DOHH2 (cell line): ENCODE results near the gene LMO3.

Experiments used
- H3F3A ChIP-seq: fragments of 200-600 bp; sonication (generic), shearing (Covaris generic); 2 replicates; pipeline ENCODE4 v1.6.0; 2016; ENCODE audit warnings: antibody characterized with exemption, mild to moderate bottlenecking; ENCODE audit not compliant: control insufficient read depth, insufficient read depth
- H3K27ac ChIP-seq: fragments of 200-600 bp; sonication (generic); 2 replicates; pipeline ENCODE4 v1.5.1; 2014; ENCODE audit warnings: low read depth, mild to moderate bottlenecking, low read length, moderate library complexity
- H3K27me3 ChIP-seq: fragments of 200-600 bp; sonication (generic); 2 replicates; pipeline ENCODE4 v1.6.1; 2014; ENCODE audit warnings: mild to moderate bottlenecking, low read length, mixed read lengths; ENCODE audit not compliant: control insufficient read depth
- H3K36me3 ChIP-seq: fragments of 200-600 bp; sonication (generic); 2 replicates; pipeline ENCODE4 v1.6.1; 2014; ENCODE audit warnings: mild to moderate bottlenecking, low read length, moderate library complexity, mixed read lengths; ENCODE audit not compliant: control insufficient read depth
- H3K4me1 ChIP-seq: fragments of 200-600 bp; sonication (generic); 2 replicates; pipeline ENCODE4 v1.6.1; 2014; ENCODE audit warnings: mild to moderate bottlenecking, low read length, mixed read lengths; ENCODE audit not compliant: control insufficient read depth
- H3K4me2 ChIP-seq: fragments of 200-600 bp; sonication (generic); 2 replicates; pipeline ENCODE4 v1.6.0; 2014; ENCODE audit warnings: mild to moderate bottlenecking, low read length, moderate library complexity
- H3K4me3 ChIP-seq: fragments of 200-600 bp; sonication (generic); 2 replicates; pipeline ENCODE4 v1.5.1; 2014; ENCODE audit warnings: mild to moderate bottlenecking, low read length, mixed read lengths
- H3K79me2 ChIP-seq: fragments of 200-600 bp; sonication (generic); 2 replicates; pipeline ENCODE4 v1.6.1; 2014; ENCODE audit warnings: mild to moderate bottlenecking, low read length, mixed read lengths; ENCODE audit not compliant: control insufficient read depth
- H3K9me2 ChIP-seq: fragments of 200-600 bp; sonication (generic); replicated peaks from 2 replicates; pipeline ENCODE4 v1.6.1; 2014; ENCODE audit warnings: mild to moderate bottlenecking, low read length, mixed read lengths; ENCODE audit not compliant: control insufficient read depth
- H3K9me3 ChIP-seq: fragments of 200-600 bp; sonication (generic); 2 replicates; pipeline ENCODE4 v1.6.1; 2014; ENCODE audit warnings: antibody characterized with exemption, low read length, mixed read lengths; ENCODE audit not compliant: control insufficient read depth, insufficient read depth
- H4K20me1 ChIP-seq: fragments of 200-600 bp; sonication (generic); 2 replicates; pipeline ENCODE4 v1.6.0; 2014; ENCODE audit warnings: low read depth, mild to moderate bottlenecking, antibody characterized with exemption, low read length, moderate library complexity; ENCODE audit not compliant: control insufficient read depth, insufficient read depth
- CTCF ChIP-seq: fragments of 200-600 bp; sonication (generic); IDR thresholded peaks from one replicate; pipeline ENCODE4 v1.5.1; 2014; ENCODE audit warnings: antibody characterized with exemption, mild to moderate bottlenecking, low read depth, low read length; ENCODE audit not compliant: poor library complexity, severe bottlenecking
- EZH2phosphoT487 ChIP-seq: fragments of 200-600 bp; sonication (generic); IDR thresholded peaks from 2 replicates; pipeline ENCODE4 v1.6.1; 2017; ENCODE audit warnings: borderline replicate concordance, mild to moderate bottlenecking, antibody characterized with exemption, low read length, moderate library complexity, mixed read lengths

The LMO3 gene

DNA sequence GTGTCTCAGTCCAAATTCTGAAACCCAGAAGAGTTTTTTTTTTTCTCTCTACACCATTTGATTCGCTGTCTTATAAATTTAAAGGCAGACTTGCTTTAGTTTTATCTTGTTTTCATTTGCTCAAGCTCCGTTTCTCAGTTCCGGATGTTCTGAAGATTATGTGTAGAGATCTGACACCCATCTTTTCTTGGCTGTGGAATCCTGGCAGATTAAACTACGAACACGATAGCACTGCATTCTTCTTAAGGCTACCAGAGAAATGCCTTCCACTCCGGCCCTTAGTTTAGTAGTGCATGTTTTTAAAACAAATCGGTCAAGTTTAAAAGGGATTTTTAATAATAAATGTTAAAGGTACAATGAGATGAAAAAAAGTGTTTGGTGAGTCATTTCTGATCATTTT, 106.4 kb downstream of the LMO3 start:
- H3F3A ChIP-seq, result no peaks in the 10 kb centered on the region
- no peaks in the 10 kb centered on the region for H4K20me1 ChIP-seq
- no peaks in the 10 kb centered on the region for H3K27me3 ChIP-seq
- H3K4me1 ChIP-seq, result no peaks in the 10 kb centered on the region
- H3K9me3 ChIP-seq, result no peaks in the 10 kb centered on the region
- no peak overlapping the region for H3K4me3 ChIP-seq
- TF ChIP-seq EZH2phosphoT487, result no peak
- no peak for TF ChIP-seq CTCF
- no peaks in the 10 kb centered on the region for H3K79me2 ChIP-seq
- H3K27ac ChIP-seq, result no peak overlapping the region
- no peaks in the 10 kb centered on the region for H3K36me3 ChIP-seq
- H3K9me2 ChIP-seq, result no peaks in the 10 kb centered on the region
- H3K4me2 ChIP-seq, result no peak overlapping the region
